Activated CD4-positive, alpha-beta T cell treated with anti-CD3 and anti-CD28 coated beads, Interleukin-2, Interleukin-6, amounts not matched to agents 100 ng/mL and 50 ng/mL, durations not matched to agents 16 hours and 8 hours (primary cell): ENCODE measurements around the gene CHN1.
A peak's percentile ranks its signal among the peaks of the same experiment; 100 is the strongest.

Experiments used
- DNase-seq: peaks from one replicate; pipeline ENCODE4 v3.0.0-alpha.2; 2020

Gene CHN1

GRCh38 chr2:174859563-174860169, 145.5 kb downstream of the CHN1 start:
- no peak for DNase-seq

- no peak for DNase-seq
Observed at GRCh38 chr2:174858745-174859144, 146.4 kb downstream of the CHN1 start.

GRCh38 chr2:174856447-174856846, 148.7 kb downstream of the CHN1 start:
- DNase-seq = no peak

- no peak for DNase-seq
Observed at GRCh38 chr2:174846941-174847938, 157.9 kb downstream of the CHN1 start.

GRCh38 chr2:174846218-174846617, 159.0 kb downstream of the CHN1 start:
- no peak for DNase-seq

GRCh38 chr2:174844295-174844708, 160.9 kb downstream of the CHN1 start:
- no peak for DNase-seq

- no peak for DNase-seq
Observed at GRCh38 chr2:174842496-174842895, 162.7 kb downstream of the CHN1 start.

- DNase-seq = no peak
Observed at GRCh38 chr2:174841936-174842335, 163.2 kb downstream of the CHN1 start.

GRCh38 chr2:174841350-174841749, 163.8 kb downstream of the CHN1 start:
- DNase-seq = no peak

GRCh38 chr2:174840436-174840835, 164.7 kb downstream of the CHN1 start:
- DNase-seq = no peak

- DNase-seq = no peak
Observed at GRCh38 chr2:174839662-174840061, 165.5 kb downstream of the CHN1 start.

GRCh38 chr2:174836995-174837390, 168.2 kb downstream of the CHN1 start:
- no peak for DNase-seq

- no peak for DNase-seq
Observed at GRCh38 chr2:174836377-174836994, 168.7 kb downstream of the CHN1 start.

- DNase-seq = peak; percentile 59
Observed at GRCh38 chr2:174835797-174836255, 169.4 kb downstream of the CHN1 start.

GRCh38 chr2:174833737-174834136, 171.4 kb downstream of the CHN1 start:
- peak; percentile 20 for DNase-seq

- DNase-seq = no peak
Observed at GRCh38 chr2:174830561-174830960, 174.6 kb downstream of the CHN1 start.

GRCh38 chr2:174829550-174829949, 175.6 kb downstream of the CHN1 start:
- no peak for DNase-seq

GRCh38 chr2:174827371-174828369, 177.5 kb downstream of the CHN1 start:
- no peak for DNase-seq

- DNase-seq = no peak
Observed at GRCh38 chr2:174826051-174826450, 179.1 kb downstream of the CHN1 start.

GRCh38 chr2:174824068-174824467, 181.1 kb downstream of the CHN1 start:
- no peak for DNase-seq

- no peak for DNase-seq
Observed at GRCh38 chr2:174821628-174822027, 183.6 kb downstream of the CHN1 start.

- DNase-seq = no peak
Observed at GRCh38 chr2:174820361-174820760, 184.8 kb downstream of the CHN1 start.
